Bronchial epithelial cell (primary cell): ENCODE measurements around the gene RNGTT. TPM values are rescaled to one million over a fixed set of nuclear protein-coding genes. Genes with fewer than 3 reads are reported as not detected.

Experiments used
- DNase-seq: peaks from one replicate; pipeline ENCODE4 v3.0.0-alpha.2; 2010; ENCODE audit warnings: low read depth
- FAIRE-seq: peaks from 2 replicates; lab custom pipeline; 2011; peaks lifted over from hg19 to GRCh38; lab: Jason Lieb, UNC
- H3K27me3 ChIP-seq: 2 replicates; pipeline ENCODE4 v1.5.1; 2011; ENCODE audit warnings: low read length; ENCODE audit not compliant: control insufficient read depth, insufficient read depth
- H3K36me3 ChIP-seq: 2 replicates; pipeline ENCODE4 v1.5.1; 2011; ENCODE audit warnings: low read length; ENCODE audit not compliant: control insufficient read depth, insufficient read depth
- H3K4me3 ChIP-seq: 2 replicates; pipeline ENCODE4 v1.5.1; 2011; ENCODE audit warnings: mild to moderate bottlenecking, low read depth, low read length, control low read depth
- CTCF ChIP-seq: IDR thresholded peaks from 2 replicates; pipeline ENCODE4 v1.5.1; 2011; ENCODE audit warnings: mild to moderate bottlenecking, moderate library complexity, low read length, control low read depth, inconsistent platforms; ENCODE audit not compliant: insufficient read depth, severe bottlenecking
- total RNA-seq: library from RNA; depleted of rRNA; stranded (reverse); fragments of >200 nt; gene quantifications from 2 replicates; pipeline ENCODE4 v1.2.1, GENCODE V29; 2014

Gene RNGTT
- total RNA-seq, 1 donor from 2014 or later = 20.8 TPM

GRCh38 chr6:88760091-88760490 is 203.3 kb downstream of the RNGTT start:
- Histone ChIP-seq H3K27me3 (no peaks in the 10 kb centered on the region), H3K36me3 (no peaks in the 10 kb centered on the region), H3K4me3 (no peak overlapping the region)
- DNase-seq (no peak), FAIRE-seq (no peak)
- no peak for TF ChIP-seq CTCF

DNA sequence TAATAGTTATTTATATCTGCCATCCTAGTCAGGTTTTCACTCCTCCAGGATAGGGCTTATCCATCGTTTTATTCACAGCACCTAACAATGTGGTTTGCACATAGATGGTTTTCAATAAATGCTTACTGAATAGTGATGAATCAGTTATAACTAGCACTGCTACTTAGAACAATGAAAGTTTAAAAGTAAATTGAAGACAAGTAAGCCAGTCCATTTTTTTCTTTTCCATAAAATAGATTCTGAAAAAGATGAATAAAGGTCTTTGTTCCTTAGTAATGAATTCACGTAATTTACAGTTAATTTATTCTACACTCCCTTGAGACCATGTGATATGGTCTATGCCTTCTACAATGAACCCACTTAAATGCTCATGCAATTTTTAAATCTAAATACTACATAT is 212.5 kb downstream of the RNGTT start:
- no peak overlapping the region for H3K4me3 ChIP-seq
- no peaks in the 10 kb centered on the region for H3K27me3 ChIP-seq
- DNase-seq = no peak
- no peak for FAIRE-seq
- TF ChIP-seq CTCF = no peak
- no peaks in the 10 kb centered on the region for H3K36me3 ChIP-seq

DNA sequence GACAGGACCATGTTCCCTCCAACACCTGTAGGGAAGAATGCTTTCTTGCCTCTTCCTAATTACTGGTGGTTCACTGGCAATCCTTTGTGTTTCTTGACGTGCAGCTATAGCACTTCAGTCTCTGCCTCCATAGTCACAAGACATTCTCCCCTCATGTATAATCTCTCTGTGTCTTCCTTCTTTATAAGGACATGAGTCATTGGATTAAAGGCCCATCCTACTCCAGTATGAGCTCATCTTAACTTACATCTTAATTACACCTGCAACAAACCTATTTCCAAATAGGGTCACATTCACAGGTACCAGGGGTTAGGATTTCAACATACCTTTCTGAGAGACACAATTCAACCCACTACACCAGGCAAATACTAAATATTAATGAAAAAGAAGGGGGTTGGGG is 213.6 kb downstream of the RNGTT start:
- peak; percentile 39 for DNase-seq
- no peak for FAIRE-seq
- Histone ChIP-seq H3K4me3 (no peak overlapping the region), H3K27me3 (no peaks in the 10 kb centered on the region), H3K36me3 (no peaks in the 10 kb centered on the region)
- TF ChIP-seq CTCF = no peak

GRCh38 chr6:88748141-88748540 is 215.3 kb downstream of the RNGTT start:
- peak; percentile 15 for DNase-seq
- FAIRE-seq = no peak
- no peak overlapping the region for H3K4me3 ChIP-seq

DNA sequence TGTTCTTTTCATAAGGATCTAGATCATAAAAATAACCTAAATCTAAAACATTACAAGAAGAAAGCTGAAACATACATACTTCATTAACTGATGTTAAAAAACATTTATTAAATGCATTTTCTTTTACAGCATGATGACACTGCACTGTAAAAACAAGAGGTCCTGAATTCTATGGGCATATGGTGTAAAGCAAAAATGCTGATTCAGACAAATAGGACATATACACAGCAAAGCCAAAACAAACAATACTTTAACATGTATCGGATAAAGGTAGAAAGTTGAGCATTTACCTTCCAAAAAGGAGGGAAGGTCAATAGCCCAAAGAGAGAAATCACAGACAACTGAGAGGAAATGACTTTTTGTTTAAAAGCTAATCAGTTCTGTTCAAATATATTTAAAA is 221.5 kb downstream of the RNGTT start:
- DNase-seq (no peak), FAIRE-seq (no peak)

More at GRCh38 chr6:88748141-88748540, 215.3 kb downstream of the RNGTT start:
- Histone ChIP-seq H3K36me3 (no peaks in the 10 kb centered on the region), H3K27me3 (no peaks in the 10 kb centered on the region)
- no peak for TF ChIP-seq CTCF

More for the DNA sequence above, 221.5 kb downstream of the RNGTT start:
- Histone ChIP-seq H3K27me3 (no peaks in the 10 kb centered on the region), H3K4me3 (no peak overlapping the region), H3K36me3 (no peaks in the 10 kb centered on the region)
- no peak for TF ChIP-seq CTCF
